Mucosa of gallbladder (tissue), 1 donor: Measurements from ENCODE around the gene R3HDM2. TPM values are rescaled to one million over a fixed set of nuclear protein-coding genes. Genes with fewer than 3 reads are reported as not detected.

Source experiments
- DNase-seq: peaks from one replicate; pipeline ENCODE4 v3.0.0-alpha.2; 2020; ENCODE audit warnings: low spot score
- total RNA-seq: library from RNA; stranded (reverse); gene quantifications from one replicate; pipeline ENCODE4 v1.2.1, GENCODE V29; 2021
- donor health status: DM: no; HTN: no; CAD: no.

The R3HDM2 gene
- total RNA-seq, 1 donor from 2014 or later: 73.5 TPM

DNA sequence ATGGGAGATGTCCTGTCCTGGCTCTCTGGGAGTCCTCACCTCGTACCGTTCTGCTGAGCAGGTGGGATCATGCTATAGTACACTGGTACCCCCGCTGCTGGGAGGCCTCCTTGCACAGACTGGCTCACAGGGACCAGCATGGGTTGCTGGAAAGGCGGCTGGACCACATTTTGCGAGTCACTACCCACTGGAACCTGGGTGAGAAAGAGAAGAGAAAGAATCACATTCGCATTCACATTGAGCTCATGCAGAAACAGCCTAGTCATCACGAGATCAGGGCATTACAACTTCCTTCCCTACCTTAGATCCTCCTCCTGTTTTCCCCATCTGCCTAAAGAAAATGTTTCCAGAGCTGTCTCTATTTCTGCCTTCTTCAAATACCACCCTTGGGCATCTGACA, 162.6 kb downstream of the R3HDM2 start:
- DNase-seq: no peak

GRCh38 chr12:57266681-57267080, 164.2 kb downstream of the R3HDM2 start:
- no peak for DNase-seq

GRCh38 chr12:57263096-57263495, 167.7 kb downstream of the R3HDM2 start:
- no peak for DNase-seq

- no peak for DNase-seq
These were observed 168.6 kb downstream of the R3HDM2 start for GRCh38 chr12:57262126-57262822.

DNA sequence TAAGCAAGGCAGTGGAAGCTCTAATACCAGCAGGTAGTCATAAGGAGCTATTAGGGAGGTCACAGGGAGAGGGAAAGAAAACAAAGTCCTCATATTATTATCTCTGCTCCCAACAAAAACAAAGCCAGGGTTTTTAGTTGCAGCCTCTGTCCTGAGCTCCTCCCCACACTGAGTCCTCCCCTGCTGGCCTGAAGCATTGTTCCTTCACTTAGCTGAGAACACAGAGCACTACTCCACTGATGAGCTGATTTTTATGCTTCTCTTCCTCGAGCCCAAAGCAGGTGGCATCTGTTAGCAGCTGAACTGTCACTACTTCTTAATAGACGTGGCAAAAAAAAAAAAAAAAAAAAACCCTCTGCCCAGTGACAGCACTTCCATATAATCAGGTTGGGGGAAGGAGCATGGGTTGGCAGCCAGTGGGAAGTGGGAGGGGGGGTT, 169.4 kb downstream of the R3HDM2 start:
- no peak for DNase-seq

GRCh38 chr12:57260366-57260765, 170.5 kb downstream of the R3HDM2 start:
- DNase-seq: no peak

GRCh38 chr12:57258977-57259970, 171.6 kb downstream of the R3HDM2 start:
- DNase-seq: no peak

GRCh38 chr12:57255916-57256315, 174.9 kb downstream of the R3HDM2 start:
- no peak for DNase-seq

DNA sequence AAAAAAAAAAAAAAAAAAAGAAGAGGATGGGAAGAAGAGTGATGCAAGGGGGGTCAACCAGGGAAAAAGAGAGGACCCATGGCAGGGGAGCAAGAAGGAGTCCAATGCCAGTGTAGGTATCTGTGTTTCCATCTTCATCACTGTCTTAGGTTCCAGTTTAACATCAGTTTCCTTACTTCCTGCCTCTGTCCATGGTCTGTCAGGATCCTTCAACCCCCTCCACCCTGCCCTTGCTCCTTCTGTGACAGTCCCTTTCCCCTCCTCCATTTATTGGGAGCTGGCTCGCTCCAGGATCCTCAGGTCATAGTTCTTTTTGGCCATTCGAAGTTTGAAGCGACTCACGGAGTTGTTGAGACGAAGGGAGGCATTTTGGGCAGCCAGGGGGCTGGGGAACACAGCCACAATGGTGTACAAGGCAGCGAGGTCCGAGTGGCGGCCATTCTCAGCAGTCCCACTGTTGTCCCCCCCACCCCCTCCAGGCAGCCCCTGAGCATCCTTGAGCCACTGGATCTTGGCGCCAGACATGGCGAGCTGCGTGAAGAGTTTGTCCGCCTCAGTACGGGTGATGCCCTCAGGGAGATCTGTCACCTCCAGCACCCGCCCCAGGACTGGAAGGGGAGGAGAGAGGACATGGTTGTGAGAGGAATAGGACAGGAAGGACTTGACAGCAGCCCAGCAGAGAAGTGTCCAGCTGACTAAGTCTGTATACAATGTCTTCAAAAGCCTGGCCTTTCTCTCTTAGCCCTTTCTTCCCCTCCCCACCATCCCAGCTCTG, 176.2 kb downstream of the R3HDM2 start:
- no peak for DNase-seq

DNA sequence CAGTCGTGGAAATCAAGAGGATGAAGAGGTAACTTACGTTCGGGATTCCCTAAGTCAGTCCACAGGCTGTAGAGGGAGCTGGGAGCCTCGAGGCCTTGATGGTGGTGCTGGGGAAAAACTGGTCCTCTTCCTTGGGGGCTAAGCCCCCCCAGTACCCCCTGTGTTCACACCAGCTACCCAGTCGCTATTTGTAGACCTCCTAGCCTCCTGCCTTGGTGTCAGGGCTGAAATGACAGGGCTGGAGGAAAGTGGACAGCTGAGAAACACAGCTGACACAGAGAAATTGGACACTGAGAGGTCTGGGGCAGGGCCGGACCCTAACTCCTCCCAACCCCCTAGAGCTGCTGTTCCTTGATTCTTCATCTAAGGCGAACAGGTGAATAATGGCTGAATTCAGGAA, 179.9 kb downstream of the R3HDM2 start, which contains the start of gene STAC3:
TSS of gene STAC3 (minus strand) at position 232 of the 400 bp plus-strand sequence. CDS start 1,551 bp downstream, outside the sequence.
- DNase-seq: no peak

DNA sequence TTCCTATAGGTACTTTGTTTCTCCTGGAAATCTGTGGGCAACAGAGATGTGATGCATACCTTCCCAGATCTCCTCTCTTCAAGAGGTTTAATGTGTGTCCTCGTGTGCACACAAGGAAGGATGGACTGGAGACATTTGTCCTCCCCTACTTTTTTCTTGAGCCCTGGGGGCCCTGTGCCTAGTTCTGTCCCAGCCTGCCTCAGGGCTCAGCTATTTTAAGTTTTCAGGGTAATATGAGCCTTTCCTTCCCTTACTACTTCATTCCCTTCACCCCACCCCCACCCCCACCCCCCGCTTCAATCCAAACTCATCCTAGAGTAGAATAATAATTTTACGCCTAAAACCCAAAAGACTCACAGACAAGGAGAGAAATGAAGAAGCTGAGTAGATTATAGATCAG, 180.3 kb downstream of the R3HDM2 start:
- DNase-seq: no peak

- no peak for DNase-seq
These were observed 181.7 kb downstream of the R3HDM2 start for GRCh38 chr12:57248934-57249742.

DNA sequence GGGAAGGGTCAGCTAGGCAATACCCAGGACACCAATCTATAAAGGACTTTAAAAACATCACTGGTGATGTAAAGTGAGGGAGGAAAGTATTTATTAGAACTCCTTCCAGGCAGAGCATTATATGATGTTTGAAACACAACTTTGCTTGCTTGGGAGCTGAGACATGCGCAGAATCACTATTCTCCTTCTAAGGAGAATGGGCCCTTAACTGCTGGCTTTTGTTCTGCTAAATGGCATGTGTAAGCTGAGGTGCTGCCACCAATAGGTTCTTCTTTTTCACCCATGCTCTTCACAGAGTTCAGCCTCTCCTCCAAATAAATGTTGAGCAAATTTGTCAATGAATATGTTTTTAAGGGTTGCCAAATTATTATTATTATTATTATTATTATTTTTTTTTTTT, 183.8 kb downstream of the R3HDM2 start:
- DNase-seq: no peak

- no peak for DNase-seq
These were observed 186.5 kb downstream of the R3HDM2 start for GRCh38 chr12:57244312-57244696.

DNA sequence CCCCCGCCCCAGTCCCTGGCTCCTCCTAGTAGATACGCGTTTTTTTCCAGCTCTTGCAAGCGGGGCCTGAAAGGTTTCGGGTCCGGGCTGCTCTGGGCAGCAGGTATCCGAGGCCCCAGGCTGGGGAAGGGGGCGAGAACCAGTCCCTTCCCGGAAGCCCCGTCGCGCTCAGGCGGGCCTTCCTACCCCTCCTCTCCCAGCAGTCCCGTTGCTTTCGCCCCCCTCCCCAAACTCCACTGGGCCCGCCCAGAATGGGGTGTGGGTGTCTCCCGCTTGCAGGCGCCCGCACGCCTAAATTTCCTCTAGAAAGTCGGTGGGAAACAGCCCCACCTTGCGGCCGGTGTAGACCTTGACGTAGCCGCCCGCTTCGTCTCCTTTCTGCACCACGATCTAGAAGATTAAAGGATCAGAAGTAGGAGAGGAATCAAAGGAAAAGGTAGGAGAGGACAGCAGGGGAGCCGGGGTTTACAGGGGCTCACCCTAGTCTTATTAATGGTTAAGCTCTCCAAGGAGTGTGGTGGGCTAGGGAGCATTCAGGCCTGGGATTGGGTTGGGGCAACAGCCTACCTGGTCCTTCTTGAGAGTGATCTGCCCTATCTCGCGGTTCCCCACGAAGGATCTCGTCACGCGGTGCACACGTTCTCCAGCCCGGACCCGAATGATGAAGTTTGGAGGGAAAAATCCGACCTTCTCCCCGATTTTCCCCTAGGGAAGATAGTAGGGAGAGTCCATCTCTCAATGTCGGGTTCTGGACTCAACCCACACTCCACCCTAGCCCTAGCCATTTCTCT, 187.1 kb downstream of the R3HDM2 start:
- peak; percentile 77 for DNase-seq

GRCh38 chr12:57242691-57243454, 188.0 kb downstream of the R3HDM2 start:
- DNase-seq: no peak

DNA sequence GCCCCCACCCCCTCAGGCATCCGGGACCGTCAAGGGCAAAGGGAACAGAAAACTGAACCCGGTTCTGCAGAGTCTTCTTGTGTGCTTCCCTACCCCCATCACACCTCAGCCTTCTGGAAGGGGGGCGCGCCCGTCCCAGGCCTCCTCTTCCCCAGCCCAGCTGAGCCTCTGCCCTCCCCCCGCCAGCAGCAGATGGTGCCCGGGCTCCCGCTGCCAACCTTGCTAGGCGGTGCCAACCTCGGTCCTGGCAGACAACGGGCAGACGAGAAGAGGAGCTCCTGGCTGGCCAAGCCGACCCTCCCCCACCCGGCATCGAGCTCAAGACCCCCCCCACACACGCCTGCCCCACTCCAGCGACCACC, 188.5 kb downstream of the R3HDM2 start:
- no peak for DNase-seq

DNA sequence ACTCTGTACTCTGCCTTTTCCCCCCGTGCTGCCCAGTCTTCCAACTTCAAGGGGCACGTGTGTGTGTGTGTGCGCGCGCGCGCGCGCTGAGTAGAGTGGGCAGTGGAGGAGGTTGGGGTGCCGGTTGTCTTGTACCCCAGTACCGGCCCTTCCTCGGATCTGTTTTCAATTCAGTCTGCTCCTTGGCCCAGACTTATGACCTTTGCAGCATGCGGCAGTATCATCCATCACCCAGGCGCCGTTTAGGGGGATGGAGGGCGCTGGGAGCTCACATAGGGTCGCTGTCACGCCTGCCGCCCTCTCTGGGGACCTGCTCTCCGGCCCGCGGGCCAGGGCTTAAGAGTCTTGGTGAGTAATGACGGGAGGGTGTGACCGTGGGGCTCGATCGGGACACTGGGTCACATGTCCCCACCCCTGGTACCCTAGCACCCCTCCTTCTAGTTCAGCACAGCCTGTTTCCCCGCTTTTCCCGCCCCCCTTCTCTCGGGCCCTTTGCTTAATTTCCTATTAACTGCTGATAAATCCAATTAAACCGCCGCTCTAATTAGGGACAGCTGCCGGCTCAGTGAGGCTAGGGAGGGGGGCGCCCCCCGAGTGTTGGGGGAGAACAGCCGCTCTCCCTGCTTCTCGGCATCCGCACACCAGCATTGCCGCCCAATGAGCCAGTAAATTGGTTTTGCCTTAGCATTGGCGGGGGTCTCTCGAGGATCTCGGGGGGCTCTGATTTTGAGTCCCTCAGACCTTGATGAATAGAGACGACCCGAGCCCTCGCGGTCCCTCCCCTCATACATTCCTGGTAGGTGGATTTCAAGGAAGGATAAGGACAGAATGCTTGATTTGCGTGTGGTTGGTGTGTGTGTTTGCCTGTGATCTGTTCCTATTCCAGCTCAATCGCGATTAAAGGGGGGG, 189.2 kb downstream of the R3HDM2 start:
- no peak for DNase-seq
